Smooth muscle cell (in vitro differentiated cells): Measurements from ENCODE around the gene XPR1. TPM values are rescaled to one million over a fixed set of nuclear protein-coding genes. Genes with fewer than 3 reads are reported as not detected.

Source experiments
- DNase-seq: peaks from one replicate; lab custom pipeline; 2025; ENCODE audit not compliant: unreplicated experiment; lab: John Stamatoyannopoulos, UW
- H2AFZ ChIP-seq: fragments of 200-600 bp; sonication (generic); 2 replicates; pipeline ENCODE4 v1.6.0; 2016; ENCODE audit warnings: antibody characterized with exemption, low read depth, mild to moderate bottlenecking
- H3F3A ChIP-seq: fragments of 200-600 bp; sonication (generic); 2 replicates; pipeline ENCODE4 v1.6.0; 2017; ENCODE audit warnings: antibody characterized with exemption, low read depth
- H3K27ac ChIP-seq: fragments of 200-600 bp; sonication (generic); 2 replicates; pipeline ENCODE4 v1.5.1; 2016; ENCODE audit warnings: low read depth, mild to moderate bottlenecking
- H3K27me3 ChIP-seq: fragments of 200-600 bp; sonication (generic); 2 replicates; pipeline ENCODE4 v1.6.1; 2016; ENCODE audit warnings: low read depth, mild to moderate bottlenecking
- H3K36me3 ChIP-seq: fragments of 200-600 bp; sonication (generic); 2 replicates; pipeline ENCODE4 v1.5.1; 2016; ENCODE audit warnings: low read depth
- H3K4me1 ChIP-seq: fragments of 200-600 bp; sonication (generic); 2 replicates; pipeline ENCODE4 v1.5.1; 2016; ENCODE audit warnings: low read depth
- H3K4me2 ChIP-seq: fragments of 200-600 bp; sonication (generic); 2 replicates; pipeline ENCODE4 v1.6.0; 2016; ENCODE audit warnings: mild to moderate bottlenecking
- H3K4me3 ChIP-seq: fragments of 200-600 bp; sonication (generic); 2 replicates; pipeline ENCODE4 v1.5.1; 2016; ENCODE audit warnings: mild to moderate bottlenecking
- H3K79me2 ChIP-seq: fragments of 200-600 bp; sonication (generic); 2 replicates; pipeline ENCODE4 v1.6.0; 2016; ENCODE audit warnings: low read depth, mild to moderate bottlenecking
- H3K9ac ChIP-seq: fragments of 200-600 bp; sonication (generic); 2 replicates; pipeline ENCODE4 v1.6.0; 2016; ENCODE audit warnings: low read depth
- H3K9me3 ChIP-seq: fragments of 200-600 bp; sonication (generic); replicated peaks from 2 replicates; pipeline ENCODE4 v1.5.1; 2016; ENCODE audit warnings: low read depth
- H4K20me1 ChIP-seq: fragments of 200-600 bp; sonication (generic); 2 replicates; pipeline ENCODE4 v1.6.0; 2016; ENCODE audit warnings: low read depth
- CTCF ChIP-seq: fragments of 200-600 bp; sonication (generic); IDR thresholded peaks from 2 replicates; pipeline ENCODE4 v1.5.1; 2017; ENCODE audit warnings: borderline replicate concordance, mild to moderate bottlenecking, antibody characterized with exemption; ENCODE audit not compliant: insufficient read depth, poor library complexity, severe bottlenecking
- WGBS: methylation state at CpG from one replicate; pipeline ENCODE4 v1.1.7; 2016; ENCODE audit warnings: low lambda C conversion rate; 5-methylcytosine and 5-hydroxymethylcytosine counted together
- polyA plus RNA-seq: library from polyadenylated mRNA; unstranded; fragments of >200 nt; fragmentation: Nextera tagmentation; extraction: Ambion mirVana; gene quantifications from 2 replicates; pipeline ENCODE4 v1.2.1, GENCODE V29; 2016
- total RNA-seq: library from RNA; depleted of rRNA; stranded (reverse); fragments of >200 nt; gene quantifications from 2 replicates; pipeline ENCODE4 v1.2.3, GENCODE V29; 2014

XPR1 gene
- total and polyA plus RNA-seq, 2 experiments from 2014 or later = 9.5 to 27.6 TPM

GRCh38 chr1:180623579-180624347 is 8.1 kb upstream of the XPR1 start:
- peak; percentile 30 for TF ChIP-seq CTCF
- H3K79me2 ChIP-seq = no peaks in the 10 kb centered on the region
- no peak overlapping the region for H3K27ac ChIP-seq
- H2AFZ ChIP-seq = no peak overlapping the region
- no peak overlapping the region for H3K4me3 ChIP-seq
- H3F3A ChIP-seq = no peaks in the 10 kb centered on the region
- no peaks in the 10 kb centered on the region for H3K9me3 ChIP-seq
- H3K9ac ChIP-seq = no peak overlapping the region
- no peaks in the 10 kb centered on the region for H3K27me3 ChIP-seq
- no peak for DNase-seq
- H3K36me3 ChIP-seq = no peaks in the 10 kb centered on the region
- 11% methylated on average over 3 of the region's 3 CpGs for WGBS
- no peaks in the 10 kb centered on the region for H3K4me1 ChIP-seq
- peak overlapping the region; percentile 47 for H3K4me2 ChIP-seq
- no peaks in the 10 kb centered on the region for H4K20me1 ChIP-seq

GRCh38 chr1:180626711-180627110 is 5.1 kb upstream of the XPR1 start:
- no peaks in the 10 kb centered on the region for H3K36me3 ChIP-seq
- TF ChIP-seq CTCF = no peak
- no peak overlapping the region for H2AFZ ChIP-seq
- peaks cover 4% of the 10 kb centered on the region for H3K4me1 ChIP-seq
- H3K4me2 ChIP-seq = no peak overlapping the region
- no peaks in the 10 kb centered on the region for H3F3A ChIP-seq
- H3K9ac ChIP-seq = no peak overlapping the region
- H4K20me1 ChIP-seq = no peaks in the 10 kb centered on the region
- no peak overlapping the region for H3K27ac ChIP-seq
- H3K27me3 ChIP-seq = no peaks in the 10 kb centered on the region
- WGBS = 68% methylated on average over 1 of the region's 1 CpG
- no peak for DNase-seq
- no peaks in the 10 kb centered on the region for H3K79me2 ChIP-seq
- no peak overlapping the region for H3K4me3 ChIP-seq
- no peaks in the 10 kb centered on the region for H3K9me3 ChIP-seq

GRCh38 chr1:180627411-180627810 is 4.4 kb upstream of the XPR1 start:
- no peak for TF ChIP-seq CTCF
- H3F3A ChIP-seq = no peaks in the 10 kb centered on the region
- H3K9ac ChIP-seq = no peak overlapping the region
- H3K79me2 ChIP-seq = no peaks in the 10 kb centered on the region
- no peak for DNase-seq
- no peak overlapping the region for H3K27ac ChIP-seq
- WGBS = 86% methylated on average over 1 of the region's 1 CpG
- H3K4me1 ChIP-seq = peaks cover 4% of the 10 kb centered on the region
- no peaks in the 10 kb centered on the region for H3K36me3 ChIP-seq
- no peak overlapping the region for H3K4me2 ChIP-seq
- H3K27me3 ChIP-seq = no peaks in the 10 kb centered on the region
- no peak overlapping the region for H3K4me3 ChIP-seq
- no peaks in the 10 kb centered on the region for H3K9me3 ChIP-seq
- no peak overlapping the region for H2AFZ ChIP-seq
- H4K20me1 ChIP-seq = no peaks in the 10 kb centered on the region

GRCh38 chr1:180628646-180629045 is 3.2 kb upstream of the XPR1 start:
- Histone ChIP-seq H3K79me2 (peaks cover 11% of the 10 kb centered on the region), H3K9me3 (no peaks in the 10 kb centered on the region), H3K27me3 (no peaks in the 10 kb centered on the region), H3K36me3 (no peaks in the 10 kb centered on the region), H3K9ac (no peak overlapping the region), H3K4me1 (peaks cover 15% of the 10 kb centered on the region), H3K4me2 (no peak overlapping the region), H3K4me3 (no peak overlapping the region), H3K27ac (no peak overlapping the region), H3F3A (no peaks in the 10 kb centered on the region), H4K20me1 (peaks cover 11% of the 10 kb centered on the region), H2AFZ (no peak overlapping the region)
- WGBS = 92% methylated on average over 1 of the region's 1 CpG
- no peak for TF ChIP-seq CTCF
- DNase-seq = no peak
